Adrenal gland (tissue), 12 donors: ENCODE measurements around the gene BBX. TPM values are rescaled to one million over a fixed set of nuclear protein-coding genes. Genes with fewer than 3 reads are reported as not detected.

Experiments used
- DNase-seq, 7 donors: peaks; one replicate each; pipeline ENCODE4 v3.0.0-alpha.2; 2019 to 2020
- H3K27ac ChIP-seq, 5 donors: fragments of 200-600 bp; sonication (generic) in 4 of 5; 1 replicate in 3 of 5; 2 replicates in 2 of 5; pipeline versions ENCODE4 v1.5.1 to v1.8.0; 2016 to 2020; ENCODE audit warnings: mild to moderate bottlenecking in 1 of 5
- H3K27me3 ChIP-seq: fragments of 200-600 bp; 2 replicates; pipeline ENCODE4 v1.8.0; 2021
- H3K36me3 ChIP-seq, 2 donors: fragments of 200-600 bp; replicated peaks in 1 of 2; 1 replicate in 1 of 2; 2 replicates in 1 of 2; pipeline versions ENCODE4 v1.5.1 to v1.8.0; 2018 to 2022
- H3K4me1 ChIP-seq, 2 donors: fragments of 200-600 bp; replicated peaks in 1 of 2; 1 replicate in 1 of 2; 2 replicates in 1 of 2; pipeline versions ENCODE4 v1.5.1 to v1.8.0; 2018 to 2021
- H3K4me3 ChIP-seq, 4 donors: fragments of 200-600 bp; sonication (generic) in 3 of 4; one replicate each; pipeline ENCODE4 v1.5.1; 2016 to 2018
- H3K9me3 ChIP-seq, 3 donors: fragments of 200-600 bp; sonication (generic) in 1 of 3; replicated peaks in 1 of 3; 1 replicate in 2 of 3; 2 replicates in 1 of 3; pipeline versions ENCODE4 v1.5.1 to v1.8.0; 2016 to 2021
- POLR2A ChIP-seq, 2 donors: fragments of 450-650 bp; IDR thresholded peaks; one replicate each; pipeline ENCODE4 v1.6.1; 2017; ENCODE audit warnings: antibody characterized with exemption in 2 of 2, mild to moderate bottlenecking in 2 of 2, moderate library complexity in 1 of 2
- WGBS, 4 donors: extraction: QIAGEN DNeasy Blood & Tissue Kit in 2 of 4; methylation state at CpG; one replicate each; pipeline versions ENCODE4 v1.1.5 to v1.1.7; 2013 to 2017; 5-methylcytosine and 5-hydroxymethylcytosine counted together
- intact Hi-C, 2 donors: fragments of 100-400 bp; cut with DNase I; formaldehyde crosslinking; loops; one replicate each; pipeline versions ENCODE4 v1.14.1 to v1.15.0; 2022 to 2023
- polyA plus RNA-seq, 3 donors: library from polyadenylated mRNA; stranded (reverse); fragments of 200-250 nt in 2 of 3; fragments of 350-450 nt in 1 of 3; fragmentation: Illumina TruSeq in 1 of 3; extraction: RNeasy Lipid Tissue Mini Kit (QIAGEN cat#74804) in 1 of 3; gene quantifications; one replicate each; pipeline ENCODE4 v1.2.3, GENCODE V29; 2013 to 2014
- total RNA-seq, 9 donors: library from RNA; depleted of rRNA in 4 of 9; stranded (reverse); fragments of >200 nt in 4 of 9; fragments of 120-200 nt in 1 of 9; fragmentation: NEBNext Ultra II Directional in 1 of 9; extraction: Animal tissue kit (Norgen Biotek cat#: 25700) in 1 of 9; gene quantifications; one replicate each; pipeline versions ENCODE4 v1.1.0 to v1.2.4, GENCODE V29; 2013 to 2023
- TF ChIP-seq, protein P1 (sequence below), 6 experiments: fragments of 450-650 bp in 4 of 6; fragments of 200-600 bp in 2 of 6; sonication (generic) in 1 of 6; IDR thresholded peaks; 1 replicate in 5 of 6; 2 replicates in 1 of 6; pipeline versions ENCODE4 v1.5.1 to v1.8.0; 2016 to 2021; ENCODE audit warnings: antibody characterized with exemption in 6 of 6, mild to moderate bottlenecking in 2 of 6, moderate library complexity in 1 of 6
- donor health status: healthy with polysubstance abuse.
- donor health status: Bipolar disorder and iron deficiency.
- donor health status: DM: yes; HTN: yes; CAD: no.
- donor health status: DM: no; HTN: no; CAD: no.
- donor health status: DM: no; HTN: no; CAD: no.
- donor health status: DM: yes; HTN: yes; CAD: no.

Gene BBX
- total and polyA plus RNA-seq, 12 donors: 12.8 to 208 (median 116) TPM

DNA sequence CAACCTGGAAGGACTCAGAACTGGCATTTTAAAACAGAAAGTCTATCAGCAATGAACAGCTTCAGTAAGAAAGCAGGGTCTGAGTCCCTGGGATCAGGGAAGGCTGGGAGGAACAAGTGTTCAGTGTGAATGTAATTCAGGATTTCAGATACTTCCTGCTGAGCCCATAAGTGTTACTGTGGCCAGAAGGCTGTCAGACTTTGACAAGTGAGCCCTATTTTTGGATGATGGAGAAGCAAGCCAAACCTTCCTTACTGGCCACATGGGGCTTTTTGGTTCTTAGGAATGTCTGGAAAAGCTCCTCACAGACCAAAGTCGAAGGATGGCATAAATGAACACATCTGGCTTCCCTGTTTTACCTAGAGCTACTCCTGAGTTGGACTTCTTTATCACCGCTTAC is 157.2 kb downstream of the BBX start:
- Histone ChIP-seq H3K4me3 (no peak overlapping the region), H3K9me3 (no peaks in the 10 kb centered on the region), H3K27ac (no peak overlapping the region), H3K27me3 (no peaks in the 10 kb centered on the region), H3K36me3 (no peaks in the 10 kb centered on the region), H3K4me1 (peaks cover 18 to 50% of the 10 kb centered on the region in 2 donors)
- 66 to 91% (median 70%) methylated on average over 2 of the region's 2 CpGs for WGBS, 4 donors
- no peak for DNase-seq
- intact Hi-C loops: loop anchor here (5.0 to 10.0 kb wide), 2 partner anchors 55 to 62 kb away; no protein-coding TSS in a partner anchor
- TF ChIP-seq POLR2A (IDR thresholded peaks at IDR 0.05): no peak
- TF ChIP-seq, protein P1, sequence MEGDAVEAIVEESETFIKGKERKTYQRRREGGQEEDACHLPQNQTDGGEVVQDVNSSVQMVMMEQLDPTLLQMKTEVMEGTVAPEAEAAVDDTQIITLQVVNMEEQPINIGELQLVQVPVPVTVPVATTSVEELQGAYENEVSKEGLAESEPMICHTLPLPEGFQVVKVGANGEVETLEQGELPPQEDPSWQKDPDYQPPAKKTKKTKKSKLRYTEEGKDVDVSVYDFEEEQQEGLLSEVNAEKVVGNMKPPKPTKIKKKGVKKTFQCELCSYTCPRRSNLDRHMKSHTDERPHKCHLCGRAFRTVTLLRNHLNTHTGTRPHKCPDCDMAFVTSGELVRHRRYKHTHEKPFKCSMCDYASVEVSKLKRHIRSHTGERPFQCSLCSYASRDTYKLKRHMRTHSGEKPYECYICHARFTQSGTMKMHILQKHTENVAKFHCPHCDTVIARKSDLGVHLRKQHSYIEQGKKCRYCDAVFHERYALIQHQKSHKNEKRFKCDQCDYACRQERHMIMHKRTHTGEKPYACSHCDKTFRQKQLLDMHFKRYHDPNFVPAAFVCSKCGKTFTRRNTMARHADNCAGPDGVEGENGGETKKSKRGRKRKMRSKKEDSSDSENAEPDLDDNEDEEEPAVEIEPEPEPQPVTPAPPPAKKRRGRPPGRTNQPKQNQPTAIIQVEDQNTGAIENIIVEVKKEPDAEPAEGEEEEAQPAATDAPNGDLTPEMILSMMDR (IDR thresholded peaks at IDR 0.05): no peak

DNA sequence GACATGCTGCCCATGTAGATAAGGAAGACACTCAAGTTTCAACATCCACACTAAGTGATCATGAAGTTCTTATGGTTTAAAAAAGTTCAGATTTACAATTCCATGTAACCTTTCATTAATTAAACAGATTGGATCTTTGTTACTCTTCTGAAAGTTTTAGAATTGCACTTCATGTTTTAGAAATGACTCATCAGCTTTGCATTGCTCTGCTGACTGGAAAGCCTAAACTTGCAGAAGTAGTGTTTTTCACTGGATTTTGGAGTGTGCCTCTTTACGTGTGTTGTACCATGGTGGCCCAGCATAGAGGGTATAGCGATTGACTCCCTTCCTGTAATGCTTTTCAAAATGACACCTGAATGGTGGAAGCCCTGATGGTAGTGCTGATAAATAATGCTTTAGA is 157.9 kb downstream of the BBX start:
- H3K27me3 ChIP-seq: no peaks in the 10 kb centered on the region
- no peaks in the 10 kb centered on the region for H3K36me3 ChIP-seq
- DNase-seq: no peak
- H3K9me3 ChIP-seq: no peaks in the 10 kb centered on the region
- TF ChIP-seq POLR2A (IDR thresholded peaks at IDR 0.05): no peak
- TF ChIP-seq, protein P1 (IDR thresholded peaks at IDR 0.05): no peak
- H3K4me1 ChIP-seq: peaks cover 26 to 54% of the 10 kb centered on the region in 2 donors
- H3K27ac ChIP-seq: no peak overlapping the region
- intact Hi-C loops: loop anchor here in 1 of 2 donors (10.0 kb wide), 1 partner anchor 54 kb away; no protein-coding TSS in a partner anchor
- WGBS, 4 donors: 75 to 87% (median 76%) methylated on average over 2 of the region's 2 CpGs
- H3K4me3 ChIP-seq: no peak overlapping the region

DNA sequence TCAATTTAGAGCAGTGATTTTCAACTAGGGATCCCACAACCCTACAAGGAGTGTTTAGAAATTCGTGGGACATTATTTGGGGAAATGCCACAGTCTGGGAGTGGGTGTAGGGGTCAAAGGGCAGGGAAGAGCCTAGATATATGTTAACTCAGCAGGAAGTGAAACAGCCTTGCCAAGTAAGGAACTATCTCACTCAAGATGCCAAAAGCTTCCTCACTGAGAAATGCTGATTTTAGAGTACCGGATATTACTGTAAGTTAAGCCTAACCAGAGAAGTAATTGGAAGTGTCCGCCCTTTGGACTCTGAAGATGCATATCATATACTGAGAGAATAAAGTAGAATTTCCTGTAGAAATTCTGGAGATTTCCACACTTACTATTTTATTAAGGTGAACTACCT is 158.6 kb downstream of the BBX start:
- DNase-seq: no peak
- Histone ChIP-seq H3K27ac (no peak overlapping the region), H3K4me3 (no peak overlapping the region), H3K27me3 (no peaks in the 10 kb centered on the region), H3K36me3 (no peaks in the 10 kb centered on the region), H3K9me3 (no peaks in the 10 kb centered on the region), H3K4me1 (peaks cover 27 to 61% of the 10 kb centered on the region in 2 donors)
- WGBS, 4 donors: 72 to 77% (median 74%) methylated on average over 3 of the region's 3 CpGs
- intact Hi-C loops: loop anchor here in 1 of 2 donors (10.0 kb wide), 1 partner anchor 53 kb away; no protein-coding TSS in a partner anchor
- TF ChIP-seq, protein P1 (IDR thresholded peaks at IDR 0.05): no peak
- TF ChIP-seq POLR2A (IDR thresholded peaks at IDR 0.05): no peak

DNA sequence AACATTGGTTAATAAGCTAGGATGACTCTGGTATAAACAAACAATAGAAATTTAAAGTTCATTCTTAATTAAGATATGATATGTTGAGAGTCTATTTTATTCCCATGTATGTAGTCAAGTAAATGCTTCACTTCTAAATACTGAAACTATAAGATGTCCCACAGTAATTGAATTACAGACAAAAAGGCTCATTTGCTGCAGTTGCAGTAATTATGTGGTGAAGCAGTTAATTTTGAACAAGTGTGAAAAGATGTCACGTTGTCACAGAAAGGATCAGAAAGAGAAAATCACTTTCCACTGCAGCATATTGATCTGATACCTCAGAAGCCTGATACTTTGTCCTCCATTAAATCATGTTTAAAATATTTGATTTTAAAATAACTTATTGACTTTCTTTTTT is 159.8 kb downstream of the BBX start:
- Histone ChIP-seq H3K27me3 (no peaks in the 10 kb centered on the region), H3K4me3 (no peak overlapping the region), H3K36me3 (no peaks in the 10 kb centered on the region), H3K9me3 (no peaks in the 10 kb centered on the region), H3K27ac (no peak overlapping the region), H3K4me1 (peaks cover 20 to 51% of the 10 kb centered on the region in 2 donors)
- no peak for TF ChIP-seq POLR2A (IDR thresholded peaks at IDR 0.05)
- TF ChIP-seq, protein P1 (IDR thresholded peaks at IDR 0.05): no peak
- 82 to 88% (median 85%) methylated on average over 1 of the region's 1 CpG for WGBS, 4 donors
- intact Hi-C loops: loop anchor here in 1 of 2 donors (10.0 kb wide), 1 partner anchor 52 kb away; no protein-coding TSS in a partner anchor
- no peak for DNase-seq
